Activated T-helper 9 cell treated with anti-CD3 and anti-CD28 coated beads, Interleukin-2, amount 50 U/mL, for 16 hours (primary cell): Measurements from ENCODE around the gene PPP1R9B.
A peak's percentile ranks its signal among the peaks of the same experiment; 100 is the strongest.

Experiments
- DNase-seq: peaks from one replicate; pipeline ENCODE4 v3.0.0-alpha.2; 2020; ENCODE audit warnings: low read depth

Gene PPP1R9B

DNA sequence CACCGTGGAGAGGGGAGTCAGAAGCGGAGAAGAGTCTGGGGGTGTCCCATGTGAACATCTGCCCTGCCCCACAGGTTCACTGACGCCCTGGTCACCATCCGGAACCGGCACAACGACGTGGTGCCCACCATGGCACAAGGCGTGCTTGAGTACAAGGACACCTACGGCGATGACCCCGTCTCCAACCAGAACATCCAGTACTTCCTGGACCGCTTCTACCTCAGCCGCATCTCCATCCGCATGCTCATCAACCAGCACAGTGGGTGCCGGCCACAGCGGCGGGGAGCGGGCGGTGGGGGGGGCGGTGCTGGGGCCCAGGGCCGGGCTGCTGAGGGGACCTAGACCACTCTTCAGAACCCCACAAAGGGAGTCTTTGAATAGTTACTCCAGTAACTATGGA, 44.7 kb downstream of the PPP1R9B start:
- DNase-seq = no peak

DNA sequence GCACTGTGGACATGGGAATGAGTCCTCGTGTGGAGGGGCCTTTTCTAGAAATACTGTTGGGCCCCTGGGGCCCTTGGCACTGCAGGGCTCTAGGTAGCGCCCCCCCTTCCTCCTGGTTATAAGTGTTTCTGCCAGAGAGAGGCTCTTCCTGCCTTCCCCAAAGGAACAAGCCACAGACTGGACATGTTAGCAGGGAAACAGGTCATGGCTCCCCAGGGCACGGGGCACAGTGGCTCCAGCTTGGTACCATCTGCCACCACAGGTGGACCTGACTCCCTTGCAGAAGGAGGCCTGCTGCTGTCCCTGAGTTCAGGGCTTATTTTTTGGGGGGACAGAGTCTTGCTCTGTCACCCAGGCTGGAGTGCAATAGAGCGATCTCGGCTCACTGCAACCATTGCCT, 46.5 kb downstream of the PPP1R9B start:
- DNase-seq = no peak

GRCh38 chr17:50103252-50103651, 47.2 kb downstream of the PPP1R9B start:
- no peak for DNase-seq

- DNase-seq = no peak
Measured at GRCh38 chr17:50102164-50102991, 48.1 kb downstream of the PPP1R9B start.

DNA sequence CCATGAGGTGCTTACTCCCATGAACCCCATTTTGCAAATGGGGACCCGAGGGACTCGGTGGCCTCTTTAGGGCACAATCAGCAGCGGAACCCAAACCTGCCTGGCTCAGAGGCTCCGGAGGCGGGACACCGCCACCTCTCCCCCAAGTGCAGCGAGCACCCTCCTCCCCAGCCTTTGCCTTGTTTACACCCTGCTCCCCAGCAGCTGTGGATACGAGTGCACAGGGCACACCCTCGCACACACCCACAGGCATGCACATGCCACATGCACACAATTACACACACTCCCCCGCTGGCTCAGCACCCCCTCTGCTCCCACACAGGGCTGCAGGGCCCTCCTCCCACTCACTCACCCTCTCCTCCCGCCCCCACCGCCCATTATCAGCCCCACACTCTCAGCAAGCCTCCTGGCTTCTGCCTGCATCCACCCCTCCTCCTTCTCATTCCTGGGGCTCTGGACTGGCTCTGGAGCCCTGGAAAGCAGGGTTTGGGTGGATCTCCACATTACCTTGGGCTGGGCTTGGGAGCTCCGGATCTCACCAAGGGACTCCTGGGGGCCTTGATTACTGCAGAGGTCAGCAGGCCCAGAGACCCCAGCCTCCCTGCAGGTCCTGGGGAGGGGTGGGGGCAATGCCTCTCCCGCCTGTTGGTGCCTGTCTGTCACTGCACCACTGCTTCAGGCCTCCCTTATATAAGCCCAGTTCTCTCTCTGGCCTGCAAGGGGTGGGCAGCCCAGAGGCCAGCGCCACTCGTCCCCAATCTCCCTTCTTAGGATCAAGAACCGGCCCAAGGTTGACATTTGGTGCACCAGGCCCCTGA, 48.9 kb downstream of the PPP1R9B start:
- no peak for DNase-seq

- no peak for DNase-seq
Measured at GRCh38 chr17:50100921-50101345, 49.5 kb downstream of the PPP1R9B start.

DNA sequence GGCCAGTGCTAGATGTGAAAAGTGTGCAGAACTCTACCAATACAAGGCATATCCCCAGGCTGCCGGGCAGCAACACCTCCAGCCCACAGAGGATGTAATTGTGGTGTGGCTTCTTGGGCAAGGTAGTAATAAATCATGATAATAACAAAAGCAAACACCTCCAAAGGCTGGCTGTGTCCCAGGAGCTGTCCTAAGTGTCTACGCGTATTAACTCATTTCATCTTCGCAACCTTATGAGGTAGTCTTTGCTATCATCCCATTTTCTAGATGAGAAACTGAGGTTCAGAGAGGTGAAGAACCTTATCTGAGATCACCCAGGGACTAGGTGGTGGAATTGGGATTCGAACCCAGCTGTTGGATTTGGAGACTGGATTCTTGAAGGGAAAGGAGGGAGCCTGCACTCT, 50.0 kb downstream of the PPP1R9B start:
- DNase-seq = no peak

GRCh38 chr17:50099003-50099402, 51.5 kb downstream of the PPP1R9B start:
- no peak for DNase-seq

- DNase-seq = no peak
Measured at GRCh38 chr17:50098583-50098982, 51.9 kb downstream of the PPP1R9B start.

GRCh38 chr17:50097926-50098325, 52.6 kb downstream of the PPP1R9B start:
- DNase-seq = no peak

DNA sequence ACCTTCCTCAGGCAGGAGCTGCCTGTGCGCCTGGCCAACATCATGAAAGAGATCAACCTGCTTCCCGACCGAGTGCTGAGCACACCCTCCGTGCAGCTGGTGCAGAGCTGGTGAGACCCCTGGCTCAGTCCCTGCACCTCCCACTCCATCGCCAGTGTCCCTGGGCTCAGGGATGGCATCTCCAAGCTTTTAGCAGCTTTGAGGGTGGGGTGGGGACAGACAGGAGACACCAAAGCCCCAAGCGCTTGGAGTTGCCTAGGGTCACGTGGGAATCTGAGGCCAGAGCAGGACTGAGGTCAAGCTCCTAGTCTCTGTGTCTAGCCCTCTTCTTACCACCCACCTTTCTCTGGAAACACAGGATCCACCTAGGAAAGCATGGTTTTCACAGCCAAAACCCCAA, 53.0 kb downstream of the PPP1R9B start:
- no peak for DNase-seq

DNA sequence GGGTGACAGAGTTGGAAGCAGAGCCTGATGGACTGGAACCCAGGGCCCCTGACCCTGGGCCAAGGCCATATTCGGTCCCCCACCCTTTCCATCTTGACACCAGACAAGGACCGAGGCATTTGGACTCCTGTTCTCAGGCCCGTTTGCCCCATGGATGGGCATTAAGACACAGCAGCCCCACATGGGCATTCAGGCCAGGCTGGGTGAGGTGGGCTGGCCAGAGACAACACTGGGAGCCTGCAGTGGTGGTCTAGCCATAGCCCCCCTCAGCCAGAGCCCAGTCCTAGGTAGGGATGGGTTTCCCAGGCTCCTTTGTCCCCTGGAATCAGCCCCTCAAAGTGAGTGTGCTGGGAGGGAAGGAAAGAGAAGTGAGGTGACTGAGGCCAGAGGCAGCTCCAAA, 53.7 kb downstream of the PPP1R9B start:
- DNase-seq = no peak

DNA sequence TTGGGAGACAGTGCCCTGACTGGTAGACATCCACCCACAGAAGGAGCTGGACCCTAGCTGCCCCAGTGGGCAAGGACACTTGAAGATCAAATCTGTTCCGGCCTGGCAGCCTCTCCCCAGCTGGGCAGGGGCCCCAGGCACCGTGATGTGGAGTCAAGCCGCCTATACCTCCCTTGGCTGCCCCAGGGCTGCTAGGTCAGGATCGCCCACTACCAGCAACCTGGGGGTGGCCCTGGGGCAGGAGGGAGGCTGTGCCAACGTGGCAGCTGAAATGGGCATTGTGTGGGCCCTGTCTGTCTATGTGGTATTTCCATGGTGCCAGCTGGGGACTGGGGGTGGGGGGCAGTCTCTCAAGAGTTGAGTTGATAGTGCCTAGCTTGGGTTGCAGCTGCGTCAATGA, 54.4 kb downstream of the PPP1R9B start:
- no peak for DNase-seq

DNA sequence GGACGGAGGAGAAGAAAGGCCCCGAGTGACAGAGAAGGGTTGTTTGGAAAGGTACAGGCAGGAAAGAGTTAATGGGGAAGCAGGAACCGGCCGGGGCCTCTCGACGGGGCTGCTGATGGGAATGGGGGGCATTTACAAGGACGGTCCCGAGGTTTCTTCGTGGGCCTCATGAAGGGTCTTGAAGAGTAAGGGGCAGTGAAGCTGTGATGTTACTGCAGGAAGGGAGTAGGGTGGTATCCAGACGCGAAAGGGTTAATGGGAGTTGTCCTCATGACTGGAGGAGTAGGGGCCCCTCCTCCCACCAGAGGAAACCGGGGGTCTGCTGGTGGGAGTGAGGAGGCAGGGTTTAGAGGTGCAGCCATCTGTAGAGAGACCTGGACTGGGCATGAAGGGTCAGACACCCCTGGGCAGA, 54.8 kb downstream of the PPP1R9B start:
- no peak for DNase-seq

DNA sequence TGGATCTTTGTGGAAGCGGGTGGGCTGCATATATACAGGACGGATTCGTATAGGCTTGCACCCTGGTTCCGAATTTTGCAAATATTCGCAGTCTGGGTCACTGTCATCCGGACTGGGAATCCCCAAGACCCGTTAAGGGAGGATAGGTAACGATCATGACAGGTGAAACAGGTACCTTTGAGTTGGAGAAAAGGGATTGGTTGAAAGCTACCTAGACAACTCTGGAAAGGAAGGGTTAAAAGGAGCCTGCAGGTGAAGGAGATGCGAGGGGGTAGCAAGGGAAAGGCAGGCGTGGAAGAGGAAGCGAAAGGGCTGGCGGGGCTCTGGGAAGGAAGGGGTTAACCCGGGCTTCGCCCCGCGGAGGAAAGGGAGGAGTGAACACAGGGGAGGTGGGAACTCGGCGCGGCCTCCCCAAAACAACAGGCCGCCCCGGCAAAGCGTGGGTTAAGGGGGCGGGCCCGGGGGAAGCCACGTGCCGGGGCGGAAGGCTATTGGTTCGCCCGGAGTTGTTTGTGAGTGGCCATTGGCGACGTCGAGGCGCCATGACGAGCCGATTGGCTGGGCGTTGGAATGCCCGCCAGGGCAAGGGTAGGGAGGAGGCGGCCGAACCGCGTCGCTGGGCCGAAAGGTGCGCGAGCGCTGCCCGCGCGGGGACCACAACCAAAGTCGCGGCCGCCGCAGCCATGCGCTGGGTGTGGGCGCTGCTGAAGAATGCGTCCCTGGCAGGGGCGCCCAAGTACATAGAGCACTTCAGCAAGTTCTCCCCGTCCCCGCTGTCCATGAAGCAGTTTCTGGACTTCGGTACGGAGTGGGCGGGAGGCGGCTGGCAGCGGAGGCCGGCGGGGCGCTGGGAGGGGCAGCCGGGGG, 55.5 kb downstream of the PPP1R9B start, which contains the start of gene PDK2:
PDK2 (plus strand) TSS at position 599 of the 867 bp plus-strand sequence; CDS start at position 684, 85 bp downstream.
- peak; percentile 95 for DNase-seq

DNA sequence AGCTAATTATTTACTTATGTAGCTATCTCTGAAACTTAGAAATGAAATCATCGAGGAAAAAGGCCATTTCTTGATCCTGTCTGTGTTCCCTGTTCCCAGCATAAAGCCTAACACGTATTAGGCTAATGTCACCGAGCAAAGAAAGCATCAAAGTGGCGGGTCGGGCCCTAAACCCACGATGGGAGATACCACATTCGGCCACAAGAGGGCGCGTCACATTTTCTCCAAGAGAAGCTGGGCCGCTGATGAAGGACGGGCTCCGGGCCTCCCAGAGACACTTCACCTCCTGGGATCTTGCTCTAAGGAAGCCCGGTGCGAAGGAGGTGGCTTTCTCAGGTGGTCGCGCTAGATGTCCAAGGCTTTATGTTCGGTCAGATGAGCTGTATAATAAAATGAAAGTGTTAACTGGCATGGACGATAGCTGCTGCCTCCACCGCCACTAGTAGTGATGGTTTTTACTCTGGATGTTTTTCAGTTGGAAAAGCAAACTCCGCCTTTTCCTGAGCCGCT, 56.2 kb downstream of the PPP1R9B start:
- DNase-seq = peak; percentile 86

- no peak for DNase-seq
Measured at GRCh38 chr17:50093807-50094206, 56.7 kb downstream of the PPP1R9B start.

DNA sequence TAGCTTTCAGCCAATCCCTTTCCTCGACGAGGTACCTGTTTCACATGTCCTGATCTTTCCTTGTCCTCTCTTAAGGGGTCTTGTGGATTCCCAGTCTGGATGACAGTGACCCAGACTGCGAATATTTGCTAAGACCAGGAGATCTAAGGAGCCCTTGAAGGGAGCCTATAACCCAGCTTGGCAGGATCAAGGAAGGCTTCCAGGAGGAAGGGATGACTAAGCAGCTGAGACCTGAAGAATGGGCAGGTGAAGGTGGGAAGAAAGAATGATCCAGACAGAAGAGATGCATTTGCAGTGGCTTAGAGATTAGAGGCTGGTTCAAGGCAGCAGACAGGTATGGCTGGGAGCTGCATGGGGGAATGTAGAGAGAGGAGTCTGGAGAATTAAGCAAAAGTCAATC, 57.2 kb downstream of the PPP1R9B start:
- DNase-seq = no peak

- DNase-seq = no peak
Measured at GRCh38 chr17:50091918-50092285, 58.6 kb downstream of the PPP1R9B start.

DNA sequence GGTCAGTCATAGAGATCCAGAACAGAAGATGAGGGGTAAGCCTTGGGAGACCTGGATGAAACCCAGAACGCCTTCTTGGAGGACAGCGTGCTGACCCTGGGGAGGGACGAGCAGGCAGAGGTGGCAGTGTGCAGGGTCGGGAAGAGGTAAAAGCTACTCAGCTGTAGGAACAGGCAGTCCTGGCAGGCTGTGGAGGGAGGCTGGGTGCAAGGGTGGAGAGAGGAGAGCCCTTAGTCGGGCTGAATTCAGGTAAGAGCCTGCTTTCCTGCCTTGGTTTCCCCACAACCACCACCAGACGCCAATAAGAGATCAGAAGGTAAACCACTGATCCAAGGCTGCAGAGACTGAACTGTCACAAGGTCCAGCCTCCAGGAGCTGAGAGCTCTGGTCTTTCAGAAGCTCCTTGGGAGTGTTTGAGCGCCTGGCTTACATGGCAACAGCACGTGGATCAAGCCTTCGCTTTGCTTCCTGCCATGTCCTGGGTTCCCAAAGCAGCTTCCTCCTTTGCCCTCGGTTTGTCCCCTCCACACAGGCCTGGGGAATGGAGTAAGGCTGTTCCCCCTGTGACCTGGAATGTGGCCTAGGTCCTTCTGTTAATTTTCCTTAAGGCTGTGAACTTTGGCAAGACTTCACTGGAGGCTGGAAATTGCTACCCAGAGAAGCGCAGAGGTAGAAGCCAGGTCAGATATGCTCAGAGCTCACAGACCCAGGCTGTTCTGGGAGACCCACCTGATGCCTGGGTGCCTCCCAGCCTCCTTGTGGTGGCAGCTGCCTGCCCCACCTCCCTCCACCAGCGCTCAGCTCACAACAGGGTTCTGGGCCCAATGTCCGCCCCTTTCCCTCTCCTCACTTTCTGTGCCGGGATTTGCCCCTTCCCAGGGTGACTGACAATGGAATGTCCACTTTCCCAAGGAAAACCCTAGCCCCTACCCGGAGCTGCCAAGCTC, 59.2 kb downstream of the PPP1R9B start:
- no peak for DNase-seq

DNA sequence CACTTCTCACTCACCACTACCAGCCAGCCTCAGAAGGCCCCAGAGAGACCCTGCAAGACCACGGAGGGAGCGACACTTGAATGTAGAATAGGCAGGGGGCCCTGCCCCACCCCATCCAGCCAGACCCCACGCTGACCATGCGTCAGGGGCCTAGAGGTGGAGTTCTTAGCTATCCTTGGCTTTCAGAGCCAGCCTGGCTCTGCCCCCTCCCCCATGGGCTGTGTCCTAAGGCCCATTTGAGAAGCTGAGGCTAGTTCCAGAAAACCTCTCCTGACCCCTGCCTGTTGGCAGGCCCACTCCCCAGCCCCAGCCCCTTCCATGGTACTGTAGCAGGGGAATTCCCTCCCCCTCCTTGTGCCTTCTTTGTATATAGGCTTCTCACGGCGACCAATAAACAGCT, 60.4 kb downstream of the PPP1R9B start:
- DNase-seq = no peak
